Measurements from ENCODE around the gene HINT3.
"Not testable (repeated sequence)": the region's sequence is repeated elsewhere in the genome, so short reads cannot be mapped to it uniquely, and the experiment has no call there.

HINT3 gene

GRCh38 chr6:125940247-125941041 lies 16.1 kb upstream of the HINT3 start:
- no peak for DNase-seq

- no peak for DNase-seq
Measured at GRCh38 chr6:125942672-125943527, 13.7 kb upstream of the HINT3 start.

GRCh38 chr6:125943528-125944433 lies 12.8 kb upstream of the HINT3 start:
- DNase-seq, result no peak

GRCh38 chr6:125944434-125944816 lies 12.1 kb upstream of the HINT3 start:
- DNase-seq, result no peak

GRCh38 chr6:125944896-125945295 lies 11.7 kb upstream of the HINT3 start:
- DNase-seq, result no peak

- no peak for DNase-seq
Measured at GRCh38 chr6:125945378-125946141, 11.0 kb upstream of the HINT3 start.

- no peak for DNase-seq
Measured at GRCh38 chr6:125947615-125948014, 9.0 kb upstream of the HINT3 start.

- no peak for DNase-seq
Measured at GRCh38 chr6:125948455-125948854, 8.1 kb upstream of the HINT3 start.

- no peak for DNase-seq
Measured at GRCh38 chr6:125949069-125949468, 7.5 kb upstream of the HINT3 start.

- no peak for DNase-seq
Measured at GRCh38 chr6:125950293-125950692, 6.3 kb upstream of the HINT3 start.

GRCh38 chr6:125950716-125951115 lies 5.9 kb upstream of the HINT3 start:
- not testable (repeated sequence) for DNase-seq

- no peak for DNase-seq
Measured at GRCh38 chr6:125951323-125951722, 5.2 kb upstream of the HINT3 start.

- DNase-seq, result no peak
Measured at GRCh38 chr6:125952764-125953501, 3.6 kb upstream of the HINT3 start.

- DNase-seq, result no peak
Measured at GRCh38 chr6:125953502-125953875, 3.1 kb upstream of the HINT3 start.

GRCh38 chr6:125954735-125955339 lies 1.7 kb upstream of the HINT3 start:
- no peak for DNase-seq

- DNase-seq, result no peak
Measured at GRCh38 chr6:125955973-125956372, 597 bp upstream of the HINT3 start.

GRCh38 chr6:125957391-125957693 lies 772 bp downstream of the HINT3 start:
- no peak for DNase-seq

- no peak for DNase-seq
Measured at GRCh38 chr6:125957845-125958244, 1.3 kb downstream of the HINT3 start.

- DNase-seq, result no peak
Measured at GRCh38 chr6:125959041-125959440, 2.5 kb downstream of the HINT3 start.

- no peak for DNase-seq
Measured at GRCh38 chr6:125961117-125961516, 4.5 kb downstream of the HINT3 start.

- no peak for DNase-seq
Measured at GRCh38 chr6:125962900-125963497, 6.4 kb downstream of the HINT3 start.
